Measurements from ENCODE around the gene WDR36. TPM values are rescaled to one million over a fixed set of nuclear protein-coding genes. Genes with fewer than 3 reads are reported as not detected.

The WDR36 gene
- total and polyA plus RNA-seq, 2 of the 4 experiments (the other 2 are of a cell fraction): 11.9 to 87.8 TPM

GRCh38 chr5:111126896-111127295, 34.7 kb downstream of the WDR36 start:
- Histone ChIP-seq H3K9me3 (ENCODE audit: control insufficient read depth, insufficient read depth, low read length) (no peaks in the 10 kb centered on the region), H3K23ac (ENCODE audit: low read depth, low read length) (no peak overlapping the region), H2BK5ac (ENCODE audit: low read depth, low read length, poor library complexity, severe bottlenecking) (no peak overlapping the region), H3K9me1 (ENCODE audit: insufficient read depth, low read length) (no peaks in the 10 kb centered on the region), H3K18ac (ENCODE audit: low read depth, low read length) (no peak overlapping the region), H3K4me1 (ENCODE audit: control insufficient read depth, insufficient read depth, low read length) (no peaks in the 10 kb centered on the region), H2AFZ (replicated peaks; ENCODE audit: low read length, poor library complexity) (no peak overlapping the region), H3K79me1 (ENCODE audit: low read depth in 1 of 2, low read length in 2 of 2) (peaks cover 0 to 2% of the 10 kb centered on the region in 2 experiments; a peak in 1 of 4 replicates), H2BK15ac (ENCODE audit: low read depth, low read length) (no peak overlapping the region), H2AK9ac (replicated peaks; ENCODE audit: low read depth, low read length, poor library complexity) (no peak overlapping the region), H2BK20ac (ENCODE audit: low read depth, low read length) (no peak overlapping the region), H2AK5ac (ENCODE audit: low read depth, low read length) (no peak overlapping the region), H3K4ac (ENCODE audit: low read depth, low read length) (no peak overlapping the region), H3K27me3 (ENCODE audit: control insufficient read depth, insufficient read depth, low read length) (no peaks in the 10 kb centered on the region), H3K56ac (ENCODE audit: extremely low read depth, insufficient read depth, low read length) (no peak overlapping the region), H4K20me1 (ENCODE audit: insufficient read depth, low read length) (no peaks in the 10 kb centered on the region), H3K9ac (ENCODE audit: low read depth, low read length) (no peak overlapping the region), H2BK120ac (ENCODE audit: low read depth, low read length) (no peak overlapping the region), H3K27ac (ENCODE audit: insufficient read depth, low read length) (no peak overlapping the region), H3K36me3 (ENCODE audit: control insufficient read depth, insufficient read depth, low read length) (peaks cover 14% of the 10 kb centered on the region), H4K5ac (ENCODE audit: low read depth, low read length) (no peak overlapping the region), H4K91ac (ENCODE audit: insufficient read depth, low read depth, low read length) (no peak overlapping the region), H3K14ac (replicated peaks; ENCODE audit: low read depth, low read length) (no peak overlapping the region), H3K4me2 (ENCODE audit: low read depth, low read length) (no peak overlapping the region), H3K4me3 (ENCODE audit: insufficient read depth, low read depth, low read length) (no peak overlapping the region), H4K8ac (ENCODE audit: low read depth in 2 of 2, low read length in 2 of 2) (no peak overlapping the region)
- intact Hi-C loops (cut with micrococcal nuclease): no loop called here
- in situ Hi-C loops (cut with MboI; ENCODE audit: low sequenced_read_pairs): no loop called here
- dilution Hi-C loops (cut with HindIII; ENCODE audit: low sequenced_read_pairs, unreplicated experiment): no loop called here
- no peak for TF ChIP-seq SMC3 (IDR thresholded peaks at IDR 0.05; ENCODE audit: low read depth, low read length)
- no peak for TF ChIP-seq RFX5 (IDR thresholded peaks at IDR 0.05; ENCODE audit: low read depth, low read length)
- no peak for TF ChIP-seq POLR2A (IDR thresholded peaks at IDR 0.05; ENCODE audit: low read depth, low read length)
- TF ChIP-seq RCOR1 (IDR thresholded peaks at IDR 0.05; ENCODE audit: insufficient replicate concordance, low read length): no peak
- no peak for TF ChIP-seq USF2 (IDR thresholded peaks at IDR 0.05; ENCODE audit: low read depth, low read length)
- TF ChIP-seq BHLHE40 (IDR thresholded peaks at IDR 0.05; ENCODE audit: low read depth, low read length): no peak
- no peak for TF ChIP-seq CHD1 (IDR thresholded peaks at IDR 0.05; ENCODE audit: low read depth, low read length)
- TF ChIP-seq RAD21 (IDR thresholded peaks at IDR 0.05; ENCODE audit: low read length): no peak
- no peak for TF ChIP-seq NFE2L2 (IDR thresholded peaks at IDR 0.05; ENCODE audit: low read depth, low read length)
- no peak for TF ChIP-seq MXI1 (IDR thresholded peaks at IDR 0.05; ENCODE audit: borderline replicate concordance, low read depth, low read length)
- TF ChIP-seq ELK1 (IDR thresholded peaks at IDR 0.05; ENCODE audit: borderline replicate concordance, low read depth, low read length): no peak
- no peak for TF ChIP-seq MAFK (IDR thresholded peaks at IDR 0.05; ENCODE audit: low read depth, low read length)
- TF ChIP-seq CEBPB (IDR thresholded peaks at IDR 0.05; ENCODE audit: low read depth, low read length): no peak
- no peak for TF ChIP-seq CTCF (conservative IDR thresholded peaks at IDR 0.05; ENCODE audit: low read depth, low read length)
- no peak for TF ChIP-seq FOS (IDR thresholded peaks at IDR 0.05; ENCODE audit: low read depth, low read length)
- TF ChIP-seq MAZ (IDR thresholded peaks at IDR 0.05; ENCODE audit: borderline replicate concordance, low read depth, low read length): no peak
- TSS peak; percentile 55 for BruUV-seq (replicated peaks)
- ATAC-seq (ENCODE audit: low read depth) (no peak), DNase-seq (no peak)
- 88% methylated on average over 3 of the region's 3 CpGs; no CpG with 5 or more reads in 1 of the 2 experiments for WGBS, 2 experiments (ENCODE audit: extremely low coverage in 2 of 2, insufficient read length in 1 of 2)
- POLR2A ChIA-PET (ENCODE audit: unreplicated experiment): no interaction called here
- CTCF ChIA-PET: no interaction called here

All from IMR-90 (cell line).